ENCODE results near the gene ARPC1B. TPM values are rescaled to one million over a fixed set of nuclear protein-coding genes. Genes with fewer than 3 reads are reported as not detected.

The ARPC1B gene
- total and polyA plus RNA-seq, 2 donors (not counting 1 experiment from before 2014, with no cell fraction given), result 245 to 394 TPM

DNA sequence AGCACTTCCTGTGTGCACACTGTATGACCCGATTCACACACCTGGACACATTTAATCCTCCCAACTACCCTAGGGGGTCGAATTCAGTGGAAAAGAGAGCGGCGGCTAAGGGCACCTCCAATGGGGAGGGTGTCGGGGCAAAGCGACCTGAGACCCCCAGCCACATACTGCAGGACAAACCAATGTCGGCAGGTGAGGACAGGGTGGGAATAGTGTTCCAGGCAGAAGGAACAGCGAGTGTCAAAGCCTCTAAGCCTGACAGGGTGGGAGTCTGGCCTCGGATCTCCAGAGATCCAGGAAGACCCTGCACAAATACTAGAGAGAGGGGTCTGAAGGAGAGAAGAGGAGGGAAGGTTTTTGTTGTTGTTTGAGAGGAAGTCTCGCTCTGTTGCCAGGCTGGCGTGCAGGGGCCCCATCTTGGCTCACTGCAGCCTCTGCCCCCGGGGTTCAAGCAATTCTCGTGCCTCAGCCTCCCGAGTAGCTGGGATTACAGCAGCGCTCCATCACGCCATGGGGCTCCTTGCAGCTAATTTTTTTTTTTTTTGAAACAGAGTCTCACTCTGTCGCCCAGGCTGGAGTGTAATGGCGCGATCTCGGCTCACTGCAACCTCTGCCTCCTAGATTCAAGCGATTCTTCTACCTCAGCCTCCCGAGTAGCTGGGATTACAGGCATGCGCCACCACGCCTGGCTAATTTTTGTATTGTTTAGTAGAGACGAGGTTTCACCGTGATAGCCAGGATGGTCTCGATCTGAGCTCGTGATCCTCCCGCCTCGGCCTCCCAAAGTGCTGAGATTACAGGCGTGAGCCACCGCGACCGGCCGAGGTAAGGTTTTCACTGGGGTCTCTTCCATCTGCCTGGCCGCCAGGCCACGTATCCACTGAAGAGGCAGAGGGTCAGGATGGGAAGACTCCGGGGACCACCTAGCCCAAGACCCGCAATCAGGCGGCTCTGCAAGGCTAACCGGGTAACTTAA lies 1.2 kb upstream of the ARPC1B start:
- H3K4me3 ChIP-seq (replicated peaks in 1 of 4; ENCODE audit: control extremely low read depth in 1 of 4, insufficient read depth in 1 of 4, low read depth in 3 of 4, low read length in 4 of 4), result peak overlapping the region in 1 of 4 experiments; percentile 75
- TF ChIP-seq CTCF (conservative IDR thresholded peaks at IDR 0.05 in 1 of 2, IDR thresholded peaks at IDR 0.05 in 1 of 2; ENCODE audit: low read depth in 1 of 2, low read length in 2 of 2) (no peak), EZH2 (IDR thresholded peaks at IDR 0.05; ENCODE audit: low read length, missing control alignments) (no peak)
- no peaks in the 10 kb centered on the region for H3K27me3 ChIP-seq (ENCODE audit: control insufficient read depth, insufficient read depth, low read length)
- peaks cover 7% of the 10 kb centered on the region for H3K36me3 ChIP-seq (ENCODE audit: control insufficient read depth, insufficient read depth, low read length)
- no peaks in the 10 kb centered on the region for H4K20me1 ChIP-seq (ENCODE audit: control insufficient read depth, extremely low read depth, insufficient read depth, low read length)
- H2AFZ ChIP-seq (ENCODE audit: low read length), result no peak overlapping the region
- no peaks in the 10 kb centered on the region for H3K9me3 ChIP-seq (ENCODE audit: control insufficient read depth, insufficient read depth, low read depth, low read length)
- no peak overlapping the region for H3K4me2 ChIP-seq (ENCODE audit: extremely low read depth, insufficient read depth, low read length)
- H3K4me1 ChIP-seq (ENCODE audit: control insufficient read depth, extremely low read depth, insufficient read depth, low read length), result peaks cover 3% of the 10 kb centered on the region
- no peak overlapping the region for H3K9ac ChIP-seq (ENCODE audit: insufficient read depth, low read length)
- no peak overlapping the region for H3K27ac ChIP-seq (ENCODE audit: insufficient read depth, low read length)
- H3K79me2 ChIP-seq (ENCODE audit: control insufficient read depth, insufficient read depth, low read length), result peaks cover 20% of the 10 kb centered on the region
- no peak for DNase-seq (ENCODE audit: low read depth in 2 of 2)

DNA sequence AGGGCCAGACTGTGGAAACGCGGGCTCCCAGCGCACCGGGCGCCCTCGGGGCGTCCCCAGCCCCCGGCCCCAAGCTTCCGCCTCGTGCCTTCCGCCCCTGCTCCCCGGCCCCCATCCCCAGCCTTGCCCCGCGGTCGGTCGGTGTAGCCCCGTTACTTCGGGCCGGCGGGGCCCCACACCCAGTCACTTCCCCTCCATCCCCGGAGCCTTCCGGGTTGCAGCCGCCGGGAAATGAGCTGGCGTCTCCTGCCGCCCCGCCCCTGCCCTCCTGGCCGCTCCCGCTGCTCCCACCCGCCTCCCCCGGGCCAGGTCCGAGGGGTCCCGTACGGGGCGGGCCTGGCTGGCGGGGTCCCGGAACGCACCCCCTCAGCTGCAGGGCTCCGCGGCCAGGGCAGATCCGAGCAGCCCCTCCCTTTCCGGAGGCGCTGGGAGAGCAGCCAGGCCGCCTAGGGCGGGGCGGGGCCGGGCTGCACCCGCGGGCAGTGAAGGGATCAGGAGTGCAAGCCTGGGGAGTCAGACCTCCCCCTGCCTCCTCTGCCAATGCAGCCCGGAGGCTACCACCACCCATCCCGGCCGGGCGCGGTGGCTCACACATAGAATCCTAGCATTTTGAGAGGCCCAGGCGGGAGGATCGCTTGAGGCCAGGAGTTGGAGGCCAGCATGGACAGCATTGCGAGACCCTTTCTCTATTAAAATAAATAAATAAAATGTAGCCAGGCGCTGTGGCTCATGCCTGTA lies 709 bp downstream of the ARPC1B start:
- no peak overlapping the region for H2AFZ ChIP-seq (ENCODE audit: low read length)

More for the DNA sequence above, 709 bp downstream of the ARPC1B start:
- H3K4me1 ChIP-seq (ENCODE audit: control insufficient read depth, extremely low read depth, insufficient read depth, low read length), result peaks cover 15% of the 10 kb centered on the region
- H3K27me3 ChIP-seq (ENCODE audit: control insufficient read depth, insufficient read depth, low read length), result no peaks in the 10 kb centered on the region
- peak overlapping the region; percentile 64 for H3K4me2 ChIP-seq (ENCODE audit: extremely low read depth, insufficient read depth, low read length)
- peak overlapping the region; percentile 51 for H3K9ac ChIP-seq (ENCODE audit: insufficient read depth, low read length)
- TF ChIP-seq CTCF (conservative IDR thresholded peaks at IDR 0.05 in 1 of 2, IDR thresholded peaks at IDR 0.05 in 1 of 2; ENCODE audit: low read depth in 1 of 2, low read length in 2 of 2) (no peak), EZH2 (IDR thresholded peaks at IDR 0.05; ENCODE audit: low read length, missing control alignments) (no peak)
- peak; percentile 65 for DNase-seq (ENCODE audit: low read depth in 2 of 2)
- H3K36me3 ChIP-seq (ENCODE audit: control insufficient read depth, insufficient read depth, low read length), result peaks cover 5% of the 10 kb centered on the region
- H3K9me3 ChIP-seq (ENCODE audit: control insufficient read depth, insufficient read depth, low read depth, low read length), result no peaks in the 10 kb centered on the region
- no peaks in the 10 kb centered on the region for H4K20me1 ChIP-seq (ENCODE audit: control insufficient read depth, extremely low read depth, insufficient read depth, low read length)
- peaks cover 27% of the 10 kb centered on the region for H3K79me2 ChIP-seq (ENCODE audit: control insufficient read depth, insufficient read depth, low read length)
- H3K4me3 ChIP-seq (replicated peaks in 1 of 4; ENCODE audit: control extremely low read depth in 1 of 4, insufficient read depth in 1 of 4, low read depth in 3 of 4, low read length in 4 of 4), result peak overlapping the region; percentile 51 to 75 (median 64)
- peak overlapping the region; percentile 47 for H3K27ac ChIP-seq (ENCODE audit: insufficient read depth, low read length)

Data from fibroblast of lung (primary cell).